OCI-LY3 (cell line): ENCODE results near the gene BMS1.

ENCODE experiments used
- H2AFZ ChIP-seq: fragments of 200-600, 300-600 bp; shearing (Covaris generic); 2 replicates; pipeline ENCODE4 v1.6.0; 2014; ENCODE audit warnings: antibody characterized with exemption, low read depth, low read length
- H3K27ac ChIP-seq: fragments of 200-600, 300-600 bp; sonication (generic); 2 replicates; pipeline ENCODE4 v1.5.1; 2014; ENCODE audit warnings: mild to moderate bottlenecking, low read length, moderate library complexity, mixed read lengths
- H3K27me3 ChIP-seq: fragments of 200-600, 300-600 bp; sonication (generic); 2 replicates; pipeline ENCODE4 v1.6.1; 2014; ENCODE audit warnings: low read depth, low read length, mixed read lengths
- H3K36me3 ChIP-seq: fragments of 200-600, 300-600 bp; sonication (generic); replicated peaks from 2 replicates; pipeline ENCODE3; 2014; ENCODE audit warnings: low read depth, low read length, mixed read lengths
- H3K4me1 ChIP-seq: fragments of 300-600, 200-600 bp; sonication (generic); 2 replicates; pipeline ENCODE4 v1.6.1; 2014; ENCODE audit warnings: low read length, mixed read lengths
- H3K4me2 ChIP-seq: fragments of 200-600, 300-600 bp; sonication (generic); 2 replicates; pipeline ENCODE4 v1.6.1; 2014; ENCODE audit warnings: low read length, mixed read lengths
- H3K4me3 ChIP-seq: fragments of 300-600, 200-600 bp; sonication (generic); 2 replicates; pipeline ENCODE4 v1.5.1; 2014; ENCODE audit warnings: antibody characterized with exemption, mild to moderate bottlenecking, low read length, moderate library complexity
- H3K79me2 ChIP-seq: fragments of 300-600, 200-600 bp; shearing (Covaris generic); 2 replicates; pipeline ENCODE4 v1.6.1; 2014; ENCODE audit warnings: mild to moderate bottlenecking, low read length, mixed read lengths
- H3K9ac ChIP-seq: fragments of 300-600, 200-600 bp; shearing (Covaris generic); 2 replicates; pipeline ENCODE4 v1.6.0; 2014; ENCODE audit warnings: mild to moderate bottlenecking, low read length, moderate library complexity
- H3K9me3 ChIP-seq: fragments of 200-600, 300-600 bp; shearing (Covaris generic); 2 replicates; pipeline ENCODE4 v1.6.1; 2014; ENCODE audit warnings: low read length, mixed read lengths; ENCODE audit not compliant: insufficient read depth
- H4K20me1 ChIP-seq: fragments of 200-600, 300-600 bp; sonication (generic); 2 replicates; pipeline ENCODE4 v1.6.1; 2016; ENCODE audit warnings: low read length, mixed read lengths; ENCODE audit not compliant: insufficient read depth
- CTCF ChIP-seq: fragments of 200-600, 300-600 bp; sonication (generic); IDR thresholded peaks from 2 replicates; pipeline ENCODE4 v1.5.1; 2014; ENCODE audit warnings: antibody characterized with exemption, low read length, low read depth
- EZH2phosphoT487 ChIP-seq: fragments of 200-600 bp; shearing (Covaris generic); IDR thresholded peaks from 2 replicates; pipeline ENCODE4 v1.6.1; 2018; ENCODE audit warnings: antibody characterized with exemption, mixed run types, low read depth

Gene BMS1

GRCh38 chr10:42790835-42791234 is 8.2 kb downstream of the BMS1 start:
- no peaks in the 10 kb centered on the region for H3K9me3 ChIP-seq
- H3K4me1 ChIP-seq: no peaks in the 10 kb centered on the region
- H3K4me3 ChIP-seq: no peak overlapping the region
- no peaks in the 10 kb centered on the region for H3K27me3 ChIP-seq
- H3K27ac ChIP-seq: no peak overlapping the region
- H3K36me3 ChIP-seq: peaks cover 2% of the 10 kb centered on the region
- H4K20me1 ChIP-seq: no peaks in the 10 kb centered on the region
- no peak overlapping the region for H2AFZ ChIP-seq
- no peaks in the 10 kb centered on the region for H3K79me2 ChIP-seq
- no peak overlapping the region for H3K9ac ChIP-seq
- TF ChIP-seq CTCF (no peak), EZH2phosphoT487 (no peak)
- H3K4me2 ChIP-seq: no peak overlapping the region

DNA sequence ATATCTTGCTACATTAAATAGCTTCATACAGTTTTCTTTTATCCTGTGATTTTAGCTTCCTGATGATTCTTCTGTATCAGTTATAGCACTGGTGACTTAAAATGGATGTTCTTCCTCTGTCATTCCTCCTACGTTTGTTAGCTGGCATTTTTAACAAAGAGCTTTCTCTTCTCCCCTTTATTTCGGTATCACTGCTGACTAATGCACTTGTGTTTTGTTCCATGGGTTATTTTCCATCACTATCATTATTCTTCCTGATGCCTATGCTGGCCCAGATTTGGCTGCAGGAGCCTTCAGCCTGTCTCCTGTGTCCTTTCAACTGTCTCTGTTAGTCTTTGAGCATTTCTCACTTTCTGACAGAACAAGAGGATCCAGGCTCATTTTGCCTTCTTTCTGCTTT is 13.1 kb downstream of the BMS1 start:
- H3K36me3 ChIP-seq: peaks cover 12% of the 10 kb centered on the region
- no peak overlapping the region for H3K27ac ChIP-seq
- H3K9me3 ChIP-seq: no peaks in the 10 kb centered on the region

DNA sequence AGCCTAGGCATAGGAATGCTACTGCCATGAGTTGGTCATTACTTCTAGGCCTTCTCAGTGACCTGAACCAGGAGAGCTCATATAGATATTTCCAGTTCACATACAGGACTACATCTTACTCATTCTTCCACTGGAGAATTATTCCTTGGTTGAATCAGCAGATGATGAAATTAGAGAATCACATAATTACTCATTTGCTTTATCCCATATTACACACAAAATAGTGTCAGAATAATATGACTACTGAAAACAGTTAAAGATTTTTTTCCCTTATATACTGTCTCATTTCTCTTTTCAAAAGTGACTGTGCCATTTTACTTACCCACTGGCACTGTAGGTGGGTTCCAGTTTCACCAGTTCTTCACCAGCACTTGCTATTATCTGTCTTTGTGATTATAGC is 18.5 kb downstream of the BMS1 start:
- Histone ChIP-seq H2AFZ (no peak overlapping the region), H3K4me1 (peaks cover 8% of the 10 kb centered on the region), H3K36me3 (peaks cover 45% of the 10 kb centered on the region), H3K27ac (no peak overlapping the region), H3K9me3 (no peaks in the 10 kb centered on the region), H3K4me3 (no peak overlapping the region), H3K9ac (no peak overlapping the region), H3K27me3 (no peaks in the 10 kb centered on the region), H3K4me2 (no peak overlapping the region), H4K20me1 (no peaks in the 10 kb centered on the region), H3K79me2 (no peaks in the 10 kb centered on the region)
- TF ChIP-seq CTCF: no peak
- TF ChIP-seq EZH2phosphoT487: no peak

More for the DNA sequence above, 13.1 kb downstream of the BMS1 start:
- H3K4me3 ChIP-seq: no peak overlapping the region
- H4K20me1 ChIP-seq: no peaks in the 10 kb centered on the region
- no peak overlapping the region for H2AFZ ChIP-seq
- TF ChIP-seq CTCF (no peak), EZH2phosphoT487 (no peak)
- H3K4me2 ChIP-seq: no peak overlapping the region
- no peaks in the 10 kb centered on the region for H3K27me3 ChIP-seq
- no peaks in the 10 kb centered on the region for H3K79me2 ChIP-seq
- peaks cover under 1% of the 10 kb centered on the region; the same call in 1 of the 2 replicates for H3K4me1 ChIP-seq
- no peak overlapping the region for H3K9ac ChIP-seq

- H3K9ac ChIP-seq: no peak overlapping the region
- H3K4me3 ChIP-seq: no peak overlapping the region
- H3K4me2 ChIP-seq: no peak overlapping the region
- H3K27me3 ChIP-seq: no peaks in the 10 kb centered on the region
- no peak overlapping the region for H2AFZ ChIP-seq
- peaks cover 42% of the 10 kb centered on the region for H3K36me3 ChIP-seq
- peaks cover 8% of the 10 kb centered on the region for H3K4me1 ChIP-seq
- no peak overlapping the region for H3K27ac ChIP-seq
- no peak for TF ChIP-seq CTCF
- TF ChIP-seq EZH2phosphoT487: no peak
- H3K9me3 ChIP-seq: no peaks in the 10 kb centered on the region
- H3K79me2 ChIP-seq: 0 out of 2 replicates have a peak, but pooled peaks cover 3% of the 10 kb centered on the region
- H4K20me1 ChIP-seq: no peaks in the 10 kb centered on the region
Observed at GRCh38 chr10:42802876-42803275, 20.3 kb downstream of the BMS1 start.
